ENCODE results near the gene NHLH1.

- TF ChIP-seq GATA2 (IDR thresholded peaks at IDR 0.05; ENCODE audit: low read depth, low read length) (no peak), GATA3 (IDR thresholded peaks at IDR 0.05; ENCODE audit: low read depth, low read length) (no peak)
Observed at GRCh38 chr1:160359559-160360226, 7.2 kb upstream of the NHLH1 start.

Measured in SH-SY5Y (cell line).